Measurements from ENCODE around the gene ALG8. TPM values are rescaled to one million over a fixed set of nuclear protein-coding genes. Genes with fewer than 3 reads are reported as not detected.

Gene ALG8
- total RNA-seq, 1 experiment from 2014 or later = 67.5 TPM

- no peak for DNase-seq
- no peaks in the 10 kb centered on the region for H3K9me2 ChIP-seq (ENCODE audit: insufficient read depth)
- H3K9me3 ChIP-seq (ENCODE audit: insufficient read depth, low read depth) = no peaks in the 10 kb centered on the region
- H3K27me3 ChIP-seq (ENCODE audit: insufficient read depth, low read depth) = no peaks in the 10 kb centered on the region
- CTCF ChIA-PET = interaction anchor here (0.6 kb wide), 1 partner anchor 28 kb away, joined by 3 read pairs; no protein-coding TSS in a partner anchor
- H4K20me1 ChIP-seq (ENCODE audit: insufficient read depth) = no peaks in the 10 kb centered on the region
- no peak overlapping the region for H3K4me2 ChIP-seq
- no peak overlapping the region for H2AFZ ChIP-seq
- no peaks in the 10 kb centered on the region for H3K4me1 ChIP-seq (replicated peaks; ENCODE audit: insufficient read depth)
- peaks cover 41% of the 10 kb centered on the region for H3K36me3 ChIP-seq (ENCODE audit: low read depth)
- BruUV-seq (replicated peaks) = no TSS peak
- no peak overlapping the region for H3K27ac ChIP-seq
- no peaks in the 10 kb centered on the region for H3F3A ChIP-seq (ENCODE audit: insufficient read depth, low read depth)
- TF ChIP-seq EZH2 (IDR thresholded peaks at IDR 0.05; ENCODE audit: low read depth) = no peak
- TF ChIP-seq, protein P1, sequence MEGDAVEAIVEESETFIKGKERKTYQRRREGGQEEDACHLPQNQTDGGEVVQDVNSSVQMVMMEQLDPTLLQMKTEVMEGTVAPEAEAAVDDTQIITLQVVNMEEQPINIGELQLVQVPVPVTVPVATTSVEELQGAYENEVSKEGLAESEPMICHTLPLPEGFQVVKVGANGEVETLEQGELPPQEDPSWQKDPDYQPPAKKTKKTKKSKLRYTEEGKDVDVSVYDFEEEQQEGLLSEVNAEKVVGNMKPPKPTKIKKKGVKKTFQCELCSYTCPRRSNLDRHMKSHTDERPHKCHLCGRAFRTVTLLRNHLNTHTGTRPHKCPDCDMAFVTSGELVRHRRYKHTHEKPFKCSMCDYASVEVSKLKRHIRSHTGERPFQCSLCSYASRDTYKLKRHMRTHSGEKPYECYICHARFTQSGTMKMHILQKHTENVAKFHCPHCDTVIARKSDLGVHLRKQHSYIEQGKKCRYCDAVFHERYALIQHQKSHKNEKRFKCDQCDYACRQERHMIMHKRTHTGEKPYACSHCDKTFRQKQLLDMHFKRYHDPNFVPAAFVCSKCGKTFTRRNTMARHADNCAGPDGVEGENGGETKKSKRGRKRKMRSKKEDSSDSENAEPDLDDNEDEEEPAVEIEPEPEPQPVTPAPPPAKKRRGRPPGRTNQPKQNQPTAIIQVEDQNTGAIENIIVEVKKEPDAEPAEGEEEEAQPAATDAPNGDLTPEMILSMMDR (conservative IDR thresholded peaks at IDR 0.05) = no peak
- H3K79me2 ChIP-seq (ENCODE audit: low read depth) = peaks cover 2% of the 10 kb centered on the region
- H3K4me3 ChIP-seq = no peak overlapping the region
- POLR2A ChIA-PET (ENCODE audit: unreplicated experiment) = no interaction called here
- intact Hi-C loops (cut with micrococcal nuclease; ENCODE audit: unreplicated experiment) = no loop called here
Observed at GRCh38 chr11:78067704-78068103, 71.7 kb downstream of the ALG8 start.

DNA sequence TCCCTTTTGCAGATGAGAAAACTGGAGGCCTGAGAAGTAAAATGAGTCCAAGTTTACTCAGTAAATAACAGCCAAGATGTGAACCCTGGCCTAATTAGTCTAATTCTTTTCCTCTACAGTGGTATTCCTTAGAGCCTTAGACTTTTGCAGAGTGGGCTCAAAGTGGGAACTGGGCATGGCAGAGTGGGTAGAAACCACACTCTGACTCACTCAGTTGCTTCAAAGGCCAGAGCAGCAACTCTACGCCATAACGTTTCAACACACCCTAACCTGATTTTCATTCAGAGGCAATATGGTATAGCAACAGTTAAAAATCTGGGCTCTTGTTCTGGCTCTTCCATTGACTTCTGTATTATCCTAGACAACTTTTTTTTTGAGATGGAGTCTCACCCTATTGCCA, 73.0 kb downstream of the ALG8 start:
- H3K36me3 ChIP-seq (ENCODE audit: low read depth) = peaks cover 37% of the 10 kb centered on the region
- H2AFZ ChIP-seq = no peak overlapping the region
- H3K27ac ChIP-seq = no peak overlapping the region
- no peaks in the 10 kb centered on the region for H3K79me2 ChIP-seq (ENCODE audit: low read depth)
- no peaks in the 10 kb centered on the region for H3K27me3 ChIP-seq (ENCODE audit: insufficient read depth, low read depth)
- H3F3A ChIP-seq (ENCODE audit: insufficient read depth, low read depth) = no peaks in the 10 kb centered on the region
- intact Hi-C loops (cut with micrococcal nuclease; ENCODE audit: unreplicated experiment) = no loop called here
- ChIA-PET POLR2A (ENCODE audit: unreplicated experiment) (no interaction called here), CTCF (interaction anchor here (0.7 kb wide), 2 partner anchors 20 to 30 kb away, joined by 3 to 4 read pairs; no protein-coding TSS in a partner anchor)
- DNase-seq = no peak
- no peaks in the 10 kb centered on the region for H4K20me1 ChIP-seq (ENCODE audit: insufficient read depth)
- no peaks in the 10 kb centered on the region for H3K4me1 ChIP-seq (replicated peaks; ENCODE audit: insufficient read depth)
- no peak overlapping the region for H3K4me3 ChIP-seq
- no TSS peak for BruUV-seq (replicated peaks)
- no peak overlapping the region for H3K4me2 ChIP-seq
- no peaks in the 10 kb centered on the region for H3K9me2 ChIP-seq (ENCODE audit: insufficient read depth)
- TF ChIP-seq EZH2 (IDR thresholded peaks at IDR 0.05; ENCODE audit: low read depth) = no peak
- TF ChIP-seq, protein P1 (conservative IDR thresholded peaks at IDR 0.05) = no peak
- H3K9me3 ChIP-seq (ENCODE audit: insufficient read depth, low read depth) = no peaks in the 10 kb centered on the region

DNA sequence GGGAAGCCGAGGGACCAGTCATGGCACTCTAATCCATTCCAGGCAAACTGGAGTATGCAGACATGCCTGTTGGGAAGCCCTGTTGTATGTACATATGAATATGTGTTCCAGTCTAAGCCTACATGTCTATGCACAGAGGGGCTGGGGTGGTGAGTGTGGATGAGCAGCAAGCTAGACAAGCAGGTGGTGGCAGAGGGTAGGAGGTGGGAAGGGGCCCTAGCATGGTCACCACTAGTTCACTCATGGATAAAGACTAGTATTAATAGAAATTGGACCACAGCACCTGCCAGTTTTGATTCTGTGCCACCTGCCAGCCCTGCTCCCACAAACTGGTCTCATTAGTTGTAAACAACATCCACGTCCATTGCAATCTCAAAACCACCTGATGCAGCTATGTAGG, 74.2 kb downstream of the ALG8 start:
- TF ChIP-seq, protein P1 (conservative IDR thresholded peaks at IDR 0.05) = no peak
- no peak for TF ChIP-seq EZH2 (IDR thresholded peaks at IDR 0.05; ENCODE audit: low read depth)
- no peaks in the 10 kb centered on the region for H3K79me2 ChIP-seq (ENCODE audit: low read depth)
- ChIA-PET CTCF (no interaction called here), POLR2A (ENCODE audit: unreplicated experiment) (no interaction called here)
- no peak overlapping the region for H3K4me3 ChIP-seq
- no TSS peak for BruUV-seq (replicated peaks)
- H3K27ac ChIP-seq = no peak overlapping the region
- H3K27me3 ChIP-seq (ENCODE audit: insufficient read depth, low read depth) = no peaks in the 10 kb centered on the region
- DNase-seq = no peak
- peaks cover 24% of the 10 kb centered on the region for H3K36me3 ChIP-seq (ENCODE audit: low read depth)
- H3K9me3 ChIP-seq (ENCODE audit: insufficient read depth, low read depth) = no peaks in the 10 kb centered on the region
- no peaks in the 10 kb centered on the region for H3K4me1 ChIP-seq (replicated peaks; ENCODE audit: insufficient read depth)
- no peak overlapping the region for H3K4me2 ChIP-seq
- no peak overlapping the region for H2AFZ ChIP-seq
- H3K9me2 ChIP-seq (ENCODE audit: insufficient read depth) = no peaks in the 10 kb centered on the region
- no peaks in the 10 kb centered on the region for H3F3A ChIP-seq (ENCODE audit: insufficient read depth, low read depth)
- intact Hi-C loops (cut with micrococcal nuclease; ENCODE audit: unreplicated experiment) = no loop called here
- no peaks in the 10 kb centered on the region for H4K20me1 ChIP-seq (ENCODE audit: insufficient read depth)
